Dedifferentiated amniotic fluid mesenchymal stem cell (primary cell): Measurements from ENCODE around the gene RRAS2.
"Not testable (repeated sequence)": the region's sequence is repeated elsewhere in the genome, so short reads cannot be mapped to it uniquely, and the experiment has no call there.

ENCODE experiments used
- DNase-seq: peaks from one replicate; pipeline ENCODE4 v3.0.0-alpha.2; 2016; ENCODE audit errors: extremely low spot score

The RRAS2 gene

GRCh38 chr11:14371249-14371648 is 12.3 kb upstream of the RRAS2 start:
- DNase-seq, result no peak

GRCh38 chr11:14370496-14370895 is 11.5 kb upstream of the RRAS2 start:
- DNase-seq, result no peak

GRCh38 chr11:14369598-14369997 is 10.6 kb upstream of the RRAS2 start:
- DNase-seq, result no peak

GRCh38 chr11:14366936-14367335 is 8.0 kb upstream of the RRAS2 start:
- DNase-seq, result no peak

GRCh38 chr11:14364322-14364721 is 5.3 kb upstream of the RRAS2 start:
- DNase-seq, result no peak

- DNase-seq, result no peak
Observed at GRCh38 chr11:14362611-14363010, 3.6 kb upstream of the RRAS2 start.

GRCh38 chr11:14361951-14362350 is 3.0 kb upstream of the RRAS2 start:
- no peak for DNase-seq

- DNase-seq, result no peak
Observed at GRCh38 chr11:14360976-14361375, 2.0 kb upstream of the RRAS2 start.

GRCh38 chr11:14359501-14360031 is 583 bp upstream of the RRAS2 start:
- DNase-seq, result no peak

- DNase-seq, result peak; percentile 36
Observed at GRCh38 chr11:14357881-14358728, 878 bp downstream of the RRAS2 start.

- DNase-seq, result no peak
Observed at GRCh38 chr11:14356342-14356741, 2.6 kb downstream of the RRAS2 start.

- DNase-seq, result not testable (repeated sequence)
Observed at GRCh38 chr11:14354604-14355003, 4.4 kb downstream of the RRAS2 start.

GRCh38 chr11:14350716-14351238 is 8.2 kb downstream of the RRAS2 start:
- no peak for DNase-seq

GRCh38 chr11:14350215-14350614 is 8.8 kb downstream of the RRAS2 start:
- DNase-seq, result no peak

- no peak for DNase-seq
Observed at GRCh38 chr11:14347991-14348390, 11.0 kb downstream of the RRAS2 start.

- DNase-seq, result no peak
Observed at GRCh38 chr11:14347494-14347893, 11.5 kb downstream of the RRAS2 start.

- no peak for DNase-seq
Observed at GRCh38 chr11:14346303-14346955, 12.6 kb downstream of the RRAS2 start.

GRCh38 chr11:14345668-14346067 is 13.3 kb downstream of the RRAS2 start:
- no peak for DNase-seq

- DNase-seq, result not testable (repeated sequence)
Observed at GRCh38 chr11:14345016-14345415, 14.0 kb downstream of the RRAS2 start.

GRCh38 chr11:14342906-14343305 is 16.1 kb downstream of the RRAS2 start:
- no peak for DNase-seq

- no peak for DNase-seq
Observed at GRCh38 chr11:14341968-14342367, 17.0 kb downstream of the RRAS2 start.

GRCh38 chr11:14340721-14341120 is 18.3 kb downstream of the RRAS2 start:
- DNase-seq, result no peak

- no peak for DNase-seq
Observed at GRCh38 chr11:14339356-14339755, 19.6 kb downstream of the RRAS2 start.
